GOT3 (cell line): ENCODE measurements around the gene UNC5C.

Experiments used
- DNase-seq: peaks from one replicate; lab custom pipeline; 2025; ENCODE audit warnings: mixed read lengths; lab: John Stamatoyannopoulos, UW

The UNC5C gene

GRCh38 chr4:95267081-95267480 lies 281.7 kb downstream of the UNC5C start:
- no peak for DNase-seq

GRCh38 chr4:95265814-95266740 lies 282.7 kb downstream of the UNC5C start:
- no peak for DNase-seq

- DNase-seq = no peak
Observed at GRCh38 chr4:95264843-95265242, 283.9 kb downstream of the UNC5C start.

- no peak for DNase-seq
Observed at GRCh38 chr4:95263960-95264359, 284.8 kb downstream of the UNC5C start.

- no peak for DNase-seq
Observed at GRCh38 chr4:95263391-95263790, 285.4 kb downstream of the UNC5C start.

- DNase-seq = no peak
Observed at GRCh38 chr4:95256108-95256835, 292.5 kb downstream of the UNC5C start.

- no peak for DNase-seq
Observed at GRCh38 chr4:95255396-95256107, 293.2 kb downstream of the UNC5C start.

GRCh38 chr4:95251568-95251967 lies 297.2 kb downstream of the UNC5C start:
- DNase-seq = no peak

- DNase-seq = no peak
Observed at GRCh38 chr4:95250544-95251137, 298.1 kb downstream of the UNC5C start.

- DNase-seq = no peak
Observed at GRCh38 chr4:95249426-95250021, 299.2 kb downstream of the UNC5C start.

- DNase-seq = no peak
Observed at GRCh38 chr4:95248720-95249425, 299.9 kb downstream of the UNC5C start.

GRCh38 chr4:95243892-95244291 lies 304.9 kb downstream of the UNC5C start:
- no peak for DNase-seq

GRCh38 chr4:95238554-95238953 lies 310.2 kb downstream of the UNC5C start:
- no peak for DNase-seq

GRCh38 chr4:95232358-95233156 lies 316.2 kb downstream of the UNC5C start:
- DNase-seq = no peak

GRCh38 chr4:95231681-95232080 lies 317.1 kb downstream of the UNC5C start:
- no peak for DNase-seq

- DNase-seq = no peak
Observed at GRCh38 chr4:95225849-95226248, 322.9 kb downstream of the UNC5C start.

- no peak for DNase-seq
Observed at GRCh38 chr4:95224402-95224801, 324.4 kb downstream of the UNC5C start.

GRCh38 chr4:95220205-95221175 lies 328.3 kb downstream of the UNC5C start:
- no peak for DNase-seq

- DNase-seq = no peak
Observed at GRCh38 chr4:95219109-95219508, 329.7 kb downstream of the UNC5C start.
